H1 (cell line): ENCODE results near the gene TFDP3.

ENCODE experiments used
- BACH1 ChIP-seq: IDR thresholded peaks from 2 replicates; pipeline ENCODE4 v1.6.1; 2012; ENCODE audit warnings: low read length, improper control_type of control experiment
- CEBPB ChIP-seq: IDR thresholded peaks from 2 replicates; pipeline ENCODE4 v1.6.1; 2012; ENCODE audit warnings: low read depth, low read length
- JUN ChIP-seq: IDR thresholded peaks from 2 replicates; pipeline ENCODE4 v1.6.1; 2011; ENCODE audit warnings: low read depth, mild to moderate bottlenecking, improper control_type of control experiment, low read length
- KDM1A ChIP-seq: fragments of 200-600, 300-600 bp; sonication (generic); IDR thresholded peaks from 2 replicates; pipeline ENCODE4 v1.7.1; 2016; ENCODE audit warnings: mild to moderate bottlenecking, low read length, borderline replicate concordance
- POLR2A ChIP-seq, 2 experiments: IDR thresholded peaks; 1 replicate in 1 of 2; 2 replicates in 1 of 2; pipeline ENCODE4 v1.6.1; 2011; ENCODE audit warnings: low read depth in 2 of 2, low read length in 2 of 2, mild to moderate bottlenecking in 2 of 2; ENCODE audit errors: control extremely low read depth in 1 of 2
- POLR2AphosphoS5 ChIP-seq: IDR thresholded peaks from 2 replicates; pipeline ENCODE4 v1.6.1; 2011; ENCODE audit warnings: low read depth, low read length
- RAD21 ChIP-seq, 2 experiments: IDR thresholded peaks in 1 of 2; conservative IDR thresholded peaks in 1 of 2; 2 replicates each; pipeline ENCODE4 v1.6.1; 2011; ENCODE audit warnings: low read depth in 2 of 2, low read length in 2 of 2, improper control_type of control experiment in 1 of 2, inconsistent platforms in 1 of 2, mild to moderate bottlenecking in 1 of 2, moderate library complexity in 1 of 2
- RXRA ChIP-seq: IDR thresholded peaks from 2 replicates; pipeline ENCODE4 v1.6.1; 2011; ENCODE audit warnings: low read depth, mild to moderate bottlenecking, low read length, moderate library complexity; ENCODE audit not compliant: insufficient read depth
- SP1 ChIP-seq: IDR thresholded peaks from 2 replicates; pipeline ENCODE4 v1.6.1; 2011; ENCODE audit warnings: low read depth, low read length
- TAF1 ChIP-seq: IDR thresholded peaks from 2 replicates; pipeline ENCODE4 v1.6.1; 2011; ENCODE audit warnings: mild to moderate bottlenecking, low read depth, low read length
- TF ChIP-seq, protein P1 (sequence below), 3 experiments: IDR thresholded peaks; 1 replicate in 2 of 3; 2 replicates in 1 of 3; pipeline versions ENCODE4 v1.5.1 to v1.6.1; 2011; ENCODE audit warnings: low read length in 3 of 3, mild to moderate bottlenecking in 3 of 3, inconsistent platforms in 2 of 3, low read depth in 1 of 3, moderate library complexity in 1 of 3; ENCODE audit not compliant: insufficient read depth in 1 of 3; ENCODE audit errors: control extremely low read depth in 1 of 3
- TF ChIP-seq, protein P2 (sequence below): IDR thresholded peaks from 2 replicates; pipeline ENCODE4 v1.6.1; 2011; ENCODE audit warnings: low read depth, mild to moderate bottlenecking, low read length; ENCODE audit not compliant: insufficient read depth

GRCh38 chrX:133207751-133208150 is 10.4 kb downstream of the TFDP3 start:
- TF ChIP-seq POLR2A (IDR thresholded peaks at IDR 0.05; ENCODE audit: control extremely low read depth in 1 of 2, low read depth in 2 of 2, low read length in 2 of 2), result no peak
- TF ChIP-seq JUN, result no peak
- no peak for TF ChIP-seq RXRA
- TF ChIP-seq, protein P1, sequence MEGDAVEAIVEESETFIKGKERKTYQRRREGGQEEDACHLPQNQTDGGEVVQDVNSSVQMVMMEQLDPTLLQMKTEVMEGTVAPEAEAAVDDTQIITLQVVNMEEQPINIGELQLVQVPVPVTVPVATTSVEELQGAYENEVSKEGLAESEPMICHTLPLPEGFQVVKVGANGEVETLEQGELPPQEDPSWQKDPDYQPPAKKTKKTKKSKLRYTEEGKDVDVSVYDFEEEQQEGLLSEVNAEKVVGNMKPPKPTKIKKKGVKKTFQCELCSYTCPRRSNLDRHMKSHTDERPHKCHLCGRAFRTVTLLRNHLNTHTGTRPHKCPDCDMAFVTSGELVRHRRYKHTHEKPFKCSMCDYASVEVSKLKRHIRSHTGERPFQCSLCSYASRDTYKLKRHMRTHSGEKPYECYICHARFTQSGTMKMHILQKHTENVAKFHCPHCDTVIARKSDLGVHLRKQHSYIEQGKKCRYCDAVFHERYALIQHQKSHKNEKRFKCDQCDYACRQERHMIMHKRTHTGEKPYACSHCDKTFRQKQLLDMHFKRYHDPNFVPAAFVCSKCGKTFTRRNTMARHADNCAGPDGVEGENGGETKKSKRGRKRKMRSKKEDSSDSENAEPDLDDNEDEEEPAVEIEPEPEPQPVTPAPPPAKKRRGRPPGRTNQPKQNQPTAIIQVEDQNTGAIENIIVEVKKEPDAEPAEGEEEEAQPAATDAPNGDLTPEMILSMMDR (IDR thresholded peaks at IDR 0.05; ENCODE audit: control extremely low read depth in 1 of 3, insufficient read depth in 1 of 3, low read depth in 1 of 3, low read length in 3 of 3), result no peak
- no peak for TF ChIP-seq RAD21 (IDR thresholded peaks at IDR 0.05 in 1 of 2, conservative IDR thresholded peaks at IDR 0.05 in 1 of 2; ENCODE audit: low read depth in 2 of 2, low read length in 2 of 2)
- no peak for TF ChIP-seq CEBPB
- TF ChIP-seq, protein P2, sequence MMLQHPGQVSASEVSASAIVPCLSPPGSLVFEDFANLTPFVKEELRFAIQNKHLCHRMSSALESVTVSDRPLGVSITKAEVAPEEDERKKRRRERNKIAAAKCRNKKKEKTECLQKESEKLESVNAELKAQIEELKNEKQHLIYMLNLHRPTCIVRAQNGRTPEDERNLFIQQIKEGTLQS, result no peak
- TF ChIP-seq POLR2AphosphoS5, result no peak
- no peak for TF ChIP-seq KDM1A
- TF ChIP-seq SP1, result no peak
- TF ChIP-seq TAF1, result no peak
- no peak for TF ChIP-seq BACH1
